PC-9 (cell line): Measurements from ENCODE around the gene RPL10A. TPM values are rescaled to one million over a fixed set of nuclear protein-coding genes. Genes with fewer than 3 reads are reported as not detected.
A peak's percentile ranks its signal among the peaks of the same experiment; 100 is the strongest.

ENCODE experiments used
- Bru-seq: library from RNA; stranded (reverse); fragments of 400-500 nt; gene quantifications from one replicate; lab custom pipeline; 2021; lab: Mats Ljungman, UMichigan
- BruChase-seq, 2 experiments: library from RNA; stranded (reverse); fragments of 400-500 nt; gene quantifications; one replicate each; lab custom pipeline; 2021; lab: Mats Ljungman, UMichigan
- BruUV-seq: library from RNA; stranded (reverse); fragments of 400-500 nt; replicated peaks from 2 replicates; lab custom pipeline; 2021; lab: Mats Ljungman, UMichigan
- CTCF ChIA-PET: fragments of 300-600 bp; sonication (Branson Sonifier 250); formaldehyde crosslinking; loops from one replicate; lab custom pipeline; 2022; ENCODE audit warnings: antibody characterized with exemption; lab: Charles Lee
- POLR2A ChIA-PET: fragments of 300-600 bp; sonication (Branson Sonifier 250); formaldehyde crosslinking; loops from one replicate; lab custom pipeline; 2022; ENCODE audit warnings: antibody characterized with exemption; ENCODE audit not compliant: unreplicated experiment; lab: Charles Lee
- DNase-seq, 2 experiments: peaks; one replicate each; pipeline versions ENCODE4 v3.0.0 to v3.0.0-alpha.2; 2015 to 2022; ENCODE audit warnings: mixed read lengths in 1 of 2
- H2AFZ ChIP-seq: fragments of 200-600 bp; sonication (generic); 2 replicates; pipeline ENCODE4 v1.8.1; 2017; ENCODE audit warnings: antibody characterized with exemption
- H3F3A ChIP-seq: fragments of 200-600 bp; sonication (generic); 2 replicates; pipeline ENCODE4 v1.8.1; 2017; ENCODE audit warnings: antibody characterized with exemption, mild to moderate bottlenecking, low read depth; ENCODE audit not compliant: insufficient read depth
- H3K27ac ChIP-seq: fragments of 200-600 bp; sonication (generic); 2 replicates; pipeline ENCODE4 v1.6.1; 2016; ENCODE audit warnings: mixed run types
- H3K27me3 ChIP-seq: fragments of 200-600 bp; sonication (generic); 2 replicates; pipeline ENCODE4 v1.6.1; 2016; ENCODE audit warnings: low read depth, mixed run types; ENCODE audit not compliant: insufficient read depth
- H3K36me3 ChIP-seq: fragments of 200-600 bp; sonication (generic); 2 replicates; pipeline ENCODE4 v1.6.1; 2016; ENCODE audit warnings: low read depth, mixed run types
- H3K4me1 ChIP-seq: fragments of 200-600 bp; sonication (generic); replicated peaks from 2 replicates; pipeline ENCODE4 v1.6.1; 2016; ENCODE audit warnings: mixed run types; ENCODE audit not compliant: insufficient read depth
- H3K4me2 ChIP-seq: fragments of 200-600 bp; sonication (generic); 2 replicates; pipeline ENCODE4 v1.6.1; 2017; ENCODE audit warnings: mixed run types
- H3K4me3 ChIP-seq: fragments of 200-600 bp; sonication (generic); 2 replicates; pipeline ENCODE4 v1.6.1; 2016; ENCODE audit warnings: mixed run types
- H3K79me2 ChIP-seq: fragments of 200-600 bp; sonication (generic); 2 replicates; pipeline ENCODE4 v1.6.1; 2017; ENCODE audit warnings: low read depth, mixed run types
- H3K9me2 ChIP-seq: fragments of 200-600 bp; sonication (generic); 2 replicates; pipeline ENCODE4 v1.8.1; 2017; ENCODE audit warnings: mild to moderate bottlenecking; ENCODE audit not compliant: insufficient read depth
- H3K9me3 ChIP-seq: fragments of 200-600 bp; sonication (generic); 2 replicates; pipeline ENCODE4 v1.8.1; 2016; ENCODE audit warnings: low read depth; ENCODE audit not compliant: insufficient read depth
- H4K20me1 ChIP-seq: fragments of 200-600 bp; sonication (generic); 2 replicates; pipeline ENCODE4 v1.8.1; 2017; ENCODE audit not compliant: insufficient read depth
- CTCF ChIP-seq: fragments of 200-600 bp; sonication (generic); conservative IDR thresholded peaks from 2 replicates; pipeline ENCODE4 v1.6.1; 2017; ENCODE audit warnings: mixed run types, antibody characterized with exemption, mild to moderate bottlenecking, moderate library complexity
- EZH2 ChIP-seq: fragments of 200-600 bp; sonication (generic); IDR thresholded peaks from 2 replicates; pipeline ENCODE4 v1.8.0; 2017; ENCODE audit warnings: antibody characterized with exemption, low read depth
- intact Hi-C: fragments of 100-400 bp; cut with micrococcal nuclease; formaldehyde crosslinking; loops from one replicate; pipeline ENCODE4 v1.10.0; 2022; ENCODE audit not compliant: unreplicated experiment
- long read RNA-seq: library from polyadenylated mRNA; stranded (forward); transcript quantifications from one replicate; pipeline ENCODE4 v2.0.0, GENCODE V29; 2022
- total RNA-seq: library from RNA; stranded (reverse); gene quantifications from 2 replicates; pipeline ENCODE4 v1.2.3, GENCODE V29; 2021

The RPL10A gene
- total RNA-seq, result 1,335 and 1,742 TPM in 2 replicates
- percentile 99 among the genes with signal in this experiment for Bru-seq, nascent RNA
- percentile 99 among the genes with signal in this experiment for BruChase-seq, experiment 1, labeled RNA remaining after a 2-hour chase
- percentile 99 among the genes with signal in this experiment for BruChase-seq, experiment 2, labeled RNA remaining after a 6-hour chase
- long read RNA-seq, transcript RPL10A-202 (5 exons, 1,063 nt), result minor isoform, 65 of 1,963 reads
- long read RNA-seq, transcript RPL10A-204 (6 exons, 962 nt), result minor isoform, 7 of 1,963 reads
- long read RNA-seq, transcript RPL10A-201 (6 exons, 716 nt), result major isoform, 1,769 of 1,963 reads
- long read RNA-seq, transcript RPL10A-203 (5 exons, 1,069 nt), result minor isoform, 30 of 1,963 reads
- long read RNA-seq, partial matches to known transcripts, result 45 of 1,963 reads
- long read RNA-seq, other reads (novel, unspliced or antisense), result 46 of 1,963 reads

- TSS peak; percentile 48 for BruUV-seq
Observed at GRCh38 chr6:35468181-35468979, at the start of gene RPL10A. RPL10A (plus strand) TSS chr6:35468401; CDS start chr6:35468435, 34 bp downstream.

GRCh38 chr6:35419417-35419816 lies 48.8 kb upstream of the RPL10A start:
- no peak for DNase-seq
- H3K9me2 ChIP-seq, result no peaks in the 10 kb centered on the region
- intact Hi-C loops, result no loop called here

More at GRCh38 chr6:35468181-35468979, at the start of gene RPL10A:
- Histone ChIP-seq H3K79me2 (peaks cover 42% of the 10 kb centered on the region), H3K4me1 (peaks cover 28% of the 10 kb centered on the region), H3F3A (peaks cover 51% of the 10 kb centered on the region), H3K9me3 (no peaks in the 10 kb centered on the region), H3K4me3 (peak within 1 kb of the TSS; percentile 94), H3K4me2 (peak within 1 kb of the TSS; percentile 95), H3K36me3 (peaks cover 40% of the 10 kb centered on the region), H3K27me3 (no peaks in the 10 kb centered on the region), H2AFZ (peak within 1 kb of the TSS; percentile 85), H4K20me1 (peaks cover 47% of the 10 kb centered on the region), H3K9me2 (no peaks in the 10 kb centered on the region), H3K27ac (peak within 1 kb of the TSS; percentile 96)
- intact Hi-C loops, result loop anchor here (1.0 to 10.0 kb wide), 6 partner anchors 16 to 266 kb away; partner anchors contain the start of genes ARMC12, DEF6, FANCE and PPARD
- peak; percentile 88 to 91 for DNase-seq
- ChIA-PET POLR2A (interaction anchor here (0.7 kb wide), 2 partner anchors 139 to 663 kb away, joined by 3 read pairs; no protein-coding TSS in a partner anchor), CTCF (interaction anchor here (0.5 to 1.3 kb wide), 6 partner anchors 18 to 172 kb away, joined by 3 to 19 read pairs (median 3); no protein-coding TSS in a partner anchor)
- TF ChIP-seq EZH2 (no peak), CTCF (peak; percentile 93)

More at GRCh38 chr6:35419417-35419816, 48.8 kb upstream of the RPL10A start:
- Histone ChIP-seq H4K20me1 (no peaks in the 10 kb centered on the region), H3K4me1 (peaks cover 14% of the 10 kb centered on the region), H3K4me3 (no peak overlapping the region), H3K4me2 (no peak overlapping the region), H3K27ac (no peak overlapping the region), H3K9me3 (no peaks in the 10 kb centered on the region), H3F3A (peaks cover 6% of the 10 kb centered on the region; the same call in 1 of the 2 replicates), H3K36me3 (no peaks in the 10 kb centered on the region), H2AFZ (no peak overlapping the region), H3K79me2 (no peaks in the 10 kb centered on the region), H3K27me3 (no peaks in the 10 kb centered on the region)
- ChIA-PET POLR2A (interaction anchor here (0.6 kb wide), 1 partner anchor 101 kb away, joined by 3 read pairs; no protein-coding TSS in a partner anchor), CTCF (no interaction called here)
- TF ChIP-seq CTCF, result no peak
- no peak for TF ChIP-seq EZH2
- no TSS peak for BruUV-seq
